ENCODE results near the gene EPB42. TPM values are rescaled to one million over a fixed set of nuclear protein-coding genes. Genes with fewer than 3 reads are reported as not detected.

EPB42 gene
- total RNA-seq, 1 donor from 2014 or later: not detected

- FAIRE-seq (no peak), DNase-seq (ENCODE audit: low read depth) (no peak)
- H3K27me3 ChIP-seq (ENCODE audit: control insufficient read depth, insufficient read depth, low read length): peaks cover 2% of the 10 kb centered on the region
Observed at GRCh38 chr15:43239732-43240491, 19.1 kb upstream of the EPB42 start.

GRCh38 chr15:43238671-43239131, 17.9 kb upstream of the EPB42 start:
- Histone ChIP-seq H3K27me3 (ENCODE audit: control insufficient read depth, insufficient read depth, low read length) (peaks cover 2% of the 10 kb centered on the region), H3K4me3 (ENCODE audit: low read depth, low read length) (no peak overlapping the region), H3K36me3 (ENCODE audit: control insufficient read depth, insufficient read depth, low read length) (no peaks in the 10 kb centered on the region)
- TF ChIP-seq CTCF (IDR thresholded peaks at IDR 0.05; ENCODE audit: insufficient read depth, low read length, severe bottlenecking): no peak
- FAIRE-seq: no peak
- peak; percentile 67 for DNase-seq (ENCODE audit: low read depth)

More at GRCh38 chr15:43239732-43240491, 19.1 kb upstream of the EPB42 start:
- Histone ChIP-seq H3K4me3 (ENCODE audit: low read depth, low read length) (no peak overlapping the region), H3K36me3 (ENCODE audit: control insufficient read depth, insufficient read depth, low read length) (no peaks in the 10 kb centered on the region)
- TF ChIP-seq CTCF (IDR thresholded peaks at IDR 0.05; ENCODE audit: insufficient read depth, low read length, severe bottlenecking): no peak

GRCh38 chr15:43237842-43238470, 17.1 kb upstream of the EPB42 start:
- Histone ChIP-seq H3K36me3 (ENCODE audit: control insufficient read depth, insufficient read depth, low read length) (no peaks in the 10 kb centered on the region), H3K4me3 (ENCODE audit: low read depth, low read length) (no peak overlapping the region), H3K27me3 (ENCODE audit: control insufficient read depth, insufficient read depth, low read length) (peaks cover 2% of the 10 kb centered on the region)
- DNase-seq (ENCODE audit: low read depth) (no peak), FAIRE-seq (no peak)
- TF ChIP-seq CTCF (IDR thresholded peaks at IDR 0.05; ENCODE audit: insufficient read depth, low read length, severe bottlenecking): no peak

GRCh38 chr15:43235536-43235935, 14.7 kb upstream of the EPB42 start:
- H3K27me3 ChIP-seq (ENCODE audit: control insufficient read depth, insufficient read depth, low read length): no peaks in the 10 kb centered on the region
- DNase-seq (ENCODE audit: low read depth) (no peak), FAIRE-seq (no peak)
- no peak for TF ChIP-seq CTCF (IDR thresholded peaks at IDR 0.05; ENCODE audit: insufficient read depth, low read length, severe bottlenecking)
- no peaks in the 10 kb centered on the region for H3K36me3 ChIP-seq (ENCODE audit: control insufficient read depth, insufficient read depth, low read length)
- H3K4me3 ChIP-seq (ENCODE audit: low read depth, low read length): no peak overlapping the region

GRCh38 chr15:43232289-43232874, 11.6 kb upstream of the EPB42 start:
- FAIRE-seq: no peak

More at GRCh38 chr15:43232289-43232874, 11.6 kb upstream of the EPB42 start:
- Histone ChIP-seq H3K36me3 (ENCODE audit: control insufficient read depth, insufficient read depth, low read length) (no peaks in the 10 kb centered on the region), H3K4me3 (ENCODE audit: low read depth, low read length) (no peak overlapping the region), H3K27me3 (ENCODE audit: control insufficient read depth, insufficient read depth, low read length) (no peaks in the 10 kb centered on the region)
- no peak for TF ChIP-seq CTCF (IDR thresholded peaks at IDR 0.05; ENCODE audit: insufficient read depth, low read length, severe bottlenecking)
- DNase-seq (ENCODE audit: low read depth): no peak

Data from bronchial epithelial cell (primary cell).